Measurements from ENCODE around the gene DGKI.

DNA sequence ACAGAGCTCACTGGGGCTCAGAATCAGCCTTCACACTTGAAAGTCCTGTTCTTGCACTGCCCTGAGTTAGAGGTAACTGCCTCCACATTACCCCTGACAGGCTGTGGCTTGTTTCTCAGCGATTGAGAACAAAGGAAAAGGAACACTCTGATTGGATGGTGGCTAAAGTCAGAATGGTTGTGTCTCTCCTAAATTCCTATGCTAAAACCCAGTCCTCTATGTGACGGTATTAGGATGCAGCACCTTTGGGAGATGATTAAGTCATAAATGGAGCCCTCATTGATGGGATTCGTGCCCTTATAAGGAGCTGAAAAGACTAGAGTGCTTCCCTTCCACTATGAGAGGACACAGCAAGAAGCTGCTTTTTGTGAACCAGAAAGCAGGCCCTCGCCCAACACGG is 38.9 kb upstream of the DGKI start:
- no peak for TF ChIP-seq CTCF (conservative IDR thresholded peaks at IDR 0.05)
- TF ChIP-seq EZH2 (IDR thresholded peaks at IDR 0.05; ENCODE audit: low read depth) = no peak
